Skeletal muscle tissue (tissue), 4 donors: ENCODE data around the gene TNFSF4. TPM values are rescaled to one million over a fixed set of nuclear protein-coding genes. Genes with fewer than 3 reads are reported as not detected.
"Not testable (repeated sequence)": the region's sequence is repeated elsewhere in the genome, so short reads cannot be mapped to it uniquely, and the experiment has no call there.

Experiments
- H3K27ac ChIP-seq: one replicate; pipeline ENCODE4 v1.7.0; 2013; ENCODE audit warnings: mild to moderate bottlenecking, low read depth, low read length, inconsistent platforms
- H3K27me3 ChIP-seq, 3 donors: one replicate each; pipeline ENCODE4 v1.7.0; 2013; ENCODE audit warnings: low read length in 3 of 3; ENCODE audit not compliant: control insufficient read depth in 3 of 3, insufficient read depth in 3 of 3
- H3K36me3 ChIP-seq, 3 donors: one replicate each; pipeline ENCODE4 v1.7.0; 2013; ENCODE audit warnings: low read length in 3 of 3; ENCODE audit not compliant: control insufficient read depth in 3 of 3, insufficient read depth in 3 of 3
- H3K4me1 ChIP-seq, 3 donors: one replicate each; pipeline ENCODE4 v1.7.0; 2013; ENCODE audit warnings: low read length in 3 of 3, mild to moderate bottlenecking in 3 of 3; ENCODE audit not compliant: control insufficient read depth in 3 of 3, insufficient read depth in 3 of 3
- H3K4me3 ChIP-seq, 3 donors: one replicate each; pipeline ENCODE4 v1.7.0; 2013; ENCODE audit warnings: low read length in 3 of 3
- H3K9ac ChIP-seq, 3 donors: one replicate each; pipeline ENCODE4 v1.7.0; 2013; ENCODE audit warnings: low read length in 3 of 3, mild to moderate bottlenecking in 3 of 3, moderate library complexity in 2 of 3, low read depth in 1 of 3
- H3K9me3 ChIP-seq, 3 donors: one replicate each; pipeline ENCODE4 v1.7.0; 2013; ENCODE audit warnings: low read length in 3 of 3; ENCODE audit not compliant: control insufficient read depth in 3 of 3
- total RNA-seq: library from RNA; depleted of rRNA; stranded (reverse); fragments of >200 nt; gene quantifications from one replicate; pipeline ENCODE4 v1.2.3, GENCODE V29; 2014
- donor health status: Osteomylitis.

The TNFSF4 gene
- total RNA-seq, 1 donor from 2014 or later = 2.6 TPM

- no peaks in the 10 kb centered on the region for H3K4me1 ChIP-seq
- no peaks in the 10 kb centered on the region for H3K36me3 ChIP-seq
- no peak overlapping the region for H3K27ac ChIP-seq
- H3K9ac ChIP-seq = no peak overlapping the region
- no peaks in the 10 kb centered on the region for H3K27me3 ChIP-seq
- no peak overlapping the region for H3K4me3 ChIP-seq
- H3K9me3 ChIP-seq = peaks cover 0 to 7% (median 7%) of the 10 kb centered on the region in 3 donors
Measured at GRCh38 chr1:173239058-173239457, 31.9 kb upstream of the TNFSF4 start.

GRCh38 chr1:173234899-173235298 is 27.8 kb upstream of the TNFSF4 start:
- H3K27me3 ChIP-seq = no peaks in the 10 kb centered on the region
- H3K9me3 ChIP-seq = no peaks in the 10 kb centered on the region
- no peak overlapping the region for H3K9ac ChIP-seq
- no peaks in the 10 kb centered on the region for H3K36me3 ChIP-seq
- H3K4me1 ChIP-seq = no peaks in the 10 kb centered on the region
- no peak overlapping the region for H3K4me3 ChIP-seq
- H3K27ac ChIP-seq = no peak overlapping the region

GRCh38 chr1:173234434-173234833 is 27.3 kb upstream of the TNFSF4 start:
- not testable (repeated sequence) for H3K9ac ChIP-seq, H3K9me3 ChIP-seq, H3K36me3 ChIP-seq, H3K4me1 ChIP-seq, H3K4me3 ChIP-seq, H3K27ac ChIP-seq, H3K27me3 ChIP-seq

GRCh38 chr1:173229031-173229430 is 21.9 kb upstream of the TNFSF4 start:
- H3K27ac ChIP-seq, H3K9me3 ChIP-seq, H3K4me3 ChIP-seq, H3K9ac ChIP-seq, H3K4me1 ChIP-seq, H3K36me3 ChIP-seq, H3K27me3 ChIP-seq: not testable (repeated sequence)

- H3K27me3 ChIP-seq = no peaks in the 10 kb centered on the region
- no peaks in the 10 kb centered on the region for H3K36me3 ChIP-seq
- no peak overlapping the region for H3K27ac ChIP-seq
- H3K9me3 ChIP-seq = no peaks in the 10 kb centered on the region
- no peak overlapping the region for H3K4me3 ChIP-seq
- H3K9ac ChIP-seq = no peak overlapping the region
- H3K4me1 ChIP-seq = no peaks in the 10 kb centered on the region
Measured at GRCh38 chr1:173224949-173225348, 17.8 kb upstream of the TNFSF4 start.

- H3K36me3 ChIP-seq = no peaks in the 10 kb centered on the region
- no peak overlapping the region for H3K4me3 ChIP-seq
- H3K9ac ChIP-seq = no peak overlapping the region
- H3K27ac ChIP-seq = no peak overlapping the region
- no peaks in the 10 kb centered on the region for H3K4me1 ChIP-seq
- no peaks in the 10 kb centered on the region for H3K27me3 ChIP-seq
- no peaks in the 10 kb centered on the region for H3K9me3 ChIP-seq
Measured at GRCh38 chr1:173224280-173224892, 17.3 kb upstream of the TNFSF4 start.

- Histone ChIP-seq H3K4me1 (no peaks in the 10 kb centered on the region), H3K36me3 (no peaks in the 10 kb centered on the region), H3K27me3 (no peaks in the 10 kb centered on the region), H3K9ac (no peak overlapping the region), H3K4me3 (no peak overlapping the region), H3K9me3 (no peaks in the 10 kb centered on the region), H3K27ac (no peak overlapping the region)
Measured at GRCh38 chr1:173223031-173223380, 15.9 kb upstream of the TNFSF4 start.

- H3K4me1 ChIP-seq = no peaks in the 10 kb centered on the region
- no peak overlapping the region for H3K4me3 ChIP-seq
- no peak overlapping the region for H3K27ac ChIP-seq
- no peaks in the 10 kb centered on the region for H3K27me3 ChIP-seq
- H3K9me3 ChIP-seq = no peaks in the 10 kb centered on the region
- H3K36me3 ChIP-seq = no peaks in the 10 kb centered on the region
- H3K9ac ChIP-seq = no peak overlapping the region
Measured at GRCh38 chr1:173222149-173223030, 15.3 kb upstream of the TNFSF4 start.

- H3K4me3 ChIP-seq = no peak overlapping the region
- H3K9me3 ChIP-seq = no peaks in the 10 kb centered on the region
- H3K27ac ChIP-seq = no peak overlapping the region
- H3K4me1 ChIP-seq = no peaks in the 10 kb centered on the region
- H3K36me3 ChIP-seq = no peaks in the 10 kb centered on the region
- H3K27me3 ChIP-seq = no peaks in the 10 kb centered on the region
- no peak overlapping the region for H3K9ac ChIP-seq
Measured at GRCh38 chr1:173220157-173220556, 13.0 kb upstream of the TNFSF4 start.

- H3K9me3 ChIP-seq = no peaks in the 10 kb centered on the region
- no peak overlapping the region for H3K9ac ChIP-seq
- no peaks in the 10 kb centered on the region for H3K27me3 ChIP-seq
- no peak overlapping the region for H3K27ac ChIP-seq
- H3K36me3 ChIP-seq = no peaks in the 10 kb centered on the region
- no peak overlapping the region for H3K4me3 ChIP-seq
- H3K4me1 ChIP-seq = no peaks in the 10 kb centered on the region
Measured at GRCh38 chr1:173213665-173214064, 6.5 kb upstream of the TNFSF4 start.
